Cardiac muscle cell (in vitro differentiated cells and primary cell): ENCODE data around the gene CASZ1. TPM values are rescaled to one million over a fixed set of nuclear protein-coding genes. Genes with fewer than 3 reads are reported as not detected.

Source experiments
- DNase-seq, 2 donors: peaks; one replicate each; pipeline versions ENCODE4 v3.0.0 to v3.0.0-alpha.2; 2010 to 2017; ENCODE audit warnings: low read depth in 1 of 2, low spot score in 1 of 2
- H3K27ac ChIP-seq: fragments of 200-600 bp; sonication (generic); 2 replicates; pipeline ENCODE4 v1.5.1; 2016
- H3K27me3 ChIP-seq: fragments of 200-600 bp; sonication (generic); 2 replicates; pipeline ENCODE4 v1.6.0; 2016; ENCODE audit warnings: control low read depth
- H3K36me3 ChIP-seq: fragments of 200-600 bp; sonication (generic); 2 replicates; pipeline ENCODE4 v1.5.1; 2016; ENCODE audit warnings: control low read depth
- H3K4me1 ChIP-seq: fragments of 200-600 bp; sonication (generic); 2 replicates; pipeline ENCODE4 v1.8.1; 2017; ENCODE audit warnings: low read depth, mild to moderate bottlenecking, mixed run types
- H3K4me3 ChIP-seq: fragments of 200-600 bp; sonication (generic); 2 replicates; pipeline ENCODE4 v1.5.1; 2016; ENCODE audit warnings: mild to moderate bottlenecking
- H3K9me3 ChIP-seq: fragments of 200-600 bp; sonication (generic); 2 replicates; pipeline ENCODE4 v1.5.1; 2017; ENCODE audit warnings: low read depth, mild to moderate bottlenecking, control low read depth
- CTCF ChIP-seq: IDR thresholded peaks from 2 replicates; pipeline ENCODE4 v1.5.1; 2012; ENCODE audit warnings: low read depth, mild to moderate bottlenecking, low read length
- polyA plus RNA-seq: library from polyadenylated mRNA; unstranded; fragments of >200 nt; fragmentation: Nextera tagmentation; extraction: Ambion mirVana; gene quantifications from 2 replicates; pipeline ENCODE4 v1.2.1, GENCODE V29; 2016
- total RNA-seq: library from RNA; depleted of rRNA; stranded (reverse); fragments of >200 nt; gene quantifications from 2 replicates; pipeline ENCODE4 v1.2.3, GENCODE V29; 2016

The CASZ1 gene
- total and polyA plus RNA-seq, 2 experiments from 2014 or later, result 53.5 to 87.3 TPM

GRCh38 chr1:10733474-10734366 lies 62.7 kb downstream of the CASZ1 start:
- H3K27ac ChIP-seq, result no peak overlapping the region
- no peaks in the 10 kb centered on the region for H3K27me3 ChIP-seq
- TF ChIP-seq CTCF, result no peak
- peak in 1 of 2 donors; percentile 55 for DNase-seq
- H3K4me1 ChIP-seq, result peaks cover 52% of the 10 kb centered on the region
- no peaks in the 10 kb centered on the region for H3K9me3 ChIP-seq
- H3K36me3 ChIP-seq, result no peaks in the 10 kb centered on the region
- H3K4me3 ChIP-seq, result no peak overlapping the region

GRCh38 chr1:10730985-10731384 lies 65.5 kb downstream of the CASZ1 start:
- TF ChIP-seq CTCF, result no peak
- no peaks in the 10 kb centered on the region for H3K27me3 ChIP-seq
- no peaks in the 10 kb centered on the region for H3K36me3 ChIP-seq
- no peak overlapping the region for H3K4me3 ChIP-seq
- peaks cover 62% of the 10 kb centered on the region for H3K4me1 ChIP-seq
- no peaks in the 10 kb centered on the region for H3K9me3 ChIP-seq
- DNase-seq, result peak in 1 of 2 donors; percentile 79
- no peak overlapping the region for H3K27ac ChIP-seq

- Histone ChIP-seq H3K4me3 (no peak overlapping the region), H3K9me3 (no peaks in the 10 kb centered on the region), H3K4me1 (peaks cover 62% of the 10 kb centered on the region), H3K27me3 (no peaks in the 10 kb centered on the region), H3K27ac (peak overlapping the region; percentile 99), H3K36me3 (no peaks in the 10 kb centered on the region)
- no peak for DNase-seq
- no peak for TF ChIP-seq CTCF
These were observed 67.6 kb downstream of the CASZ1 start for GRCh38 chr1:10728595-10729410.

- peaks cover 71% of the 10 kb centered on the region for H3K4me1 ChIP-seq
- H3K4me3 ChIP-seq, result no peak overlapping the region
- H3K27ac ChIP-seq, result peak overlapping the region; percentile 99
- DNase-seq, result no peak
- no peak for TF ChIP-seq CTCF
- no peaks in the 10 kb centered on the region for H3K9me3 ChIP-seq
- H3K36me3 ChIP-seq, result no peaks in the 10 kb centered on the region
- H3K27me3 ChIP-seq, result no peaks in the 10 kb centered on the region
These were observed 68.7 kb downstream of the CASZ1 start for GRCh38 chr1:10727751-10728232.

GRCh38 chr1:10726355-10726754 lies 70.1 kb downstream of the CASZ1 start:
- Histone ChIP-seq H3K27me3 (no peaks in the 10 kb centered on the region), H3K4me3 (no peak overlapping the region), H3K27ac (peak overlapping the region; percentile 99), H3K4me1 (peaks cover 85% of the 10 kb centered on the region), H3K9me3 (no peaks in the 10 kb centered on the region), H3K36me3 (no peaks in the 10 kb centered on the region)
- no peak for DNase-seq
- no peak for TF ChIP-seq CTCF
